22Rv1 (cell line): ENCODE measurements around the gene PXT1.

ENCODE experiments used
- CTCF ChIP-seq: fragments of 450-650 bp; IDR thresholded peaks from 2 replicates; pipeline ENCODE4 v1.5.1; 2017; ENCODE audit warnings: mild to moderate bottlenecking
- ZFX ChIP-seq: fragments of 450-650 bp; IDR thresholded peaks from 2 replicates; pipeline ENCODE4 v1.6.1; 2017; ENCODE audit warnings: antibody characterized with exemption, borderline replicate concordance

- TF ChIP-seq CTCF (no peak), ZFX (no peak)
Measured at GRCh38 chr6:36380166-36380565, 62.5 kb downstream of the PXT1 start.
